ENCODE data around the gene PCNX2. TPM values are rescaled to one million over a fixed set of nuclear protein-coding genes. Genes with fewer than 3 reads are reported as not detected.

PCNX2 gene
- total RNA-seq, 1 donor from 2014 or later: 4.9 TPM

GRCh38 chr1:233079574-233079973, 216.0 kb downstream of the PCNX2 start:
- DNase-seq (ENCODE audit: low read depth, low spot score): no peak

GRCh38 chr1:233078396-233078795, 217.1 kb downstream of the PCNX2 start:
- DNase-seq (ENCODE audit: low read depth, low spot score): no peak

GRCh38 chr1:233075915-233076295, 219.6 kb downstream of the PCNX2 start:
- no peak for DNase-seq (ENCODE audit: low read depth, low spot score)

- DNase-seq (ENCODE audit: low read depth, low spot score): no peak
Observed at GRCh38 chr1:233066087-233066486, 229.4 kb downstream of the PCNX2 start.

- DNase-seq (ENCODE audit: low read depth, low spot score): no peak
Observed at GRCh38 chr1:233065685-233066084, 229.8 kb downstream of the PCNX2 start.

GRCh38 chr1:233064988-233065387, 230.5 kb downstream of the PCNX2 start:
- DNase-seq (ENCODE audit: low read depth, low spot score): no peak

- DNase-seq (ENCODE audit: low read depth, low spot score): no peak
Observed at GRCh38 chr1:233063462-233063861, 232.1 kb downstream of the PCNX2 start.

- DNase-seq (ENCODE audit: low read depth, low spot score): no peak
Observed at GRCh38 chr1:233061265-233061664, 234.3 kb downstream of the PCNX2 start.

- DNase-seq (ENCODE audit: low read depth, low spot score): no peak
Observed at GRCh38 chr1:233060461-233060994, 235.0 kb downstream of the PCNX2 start.

GRCh38 chr1:233057836-233058235, 237.7 kb downstream of the PCNX2 start:
- no peak for DNase-seq (ENCODE audit: low read depth, low spot score)

- DNase-seq (ENCODE audit: low read depth, low spot score): no peak
Observed at GRCh38 chr1:233055879-233056641, 239.5 kb downstream of the PCNX2 start.

GRCh38 chr1:233045588-233045987, 249.9 kb downstream of the PCNX2 start:
- DNase-seq (ENCODE audit: low read depth, low spot score): no peak

GRCh38 chr1:233042834-233043233, 252.7 kb downstream of the PCNX2 start:
- DNase-seq (ENCODE audit: low read depth, low spot score): no peak

- DNase-seq (ENCODE audit: low read depth, low spot score): no peak
Observed at GRCh38 chr1:233040494-233040893, 255.0 kb downstream of the PCNX2 start.

- DNase-seq (ENCODE audit: low read depth, low spot score): no peak
Observed at GRCh38 chr1:233038581-233038980, 256.9 kb downstream of the PCNX2 start.

- DNase-seq (ENCODE audit: low read depth, low spot score): no peak
Observed at GRCh38 chr1:233037843-233038242, 257.7 kb downstream of the PCNX2 start.

- DNase-seq (ENCODE audit: low read depth, low spot score): no peak
Observed at GRCh38 chr1:233034836-233035235, 260.7 kb downstream of the PCNX2 start.

- no peak for DNase-seq (ENCODE audit: low read depth, low spot score)
Observed at GRCh38 chr1:233033361-233033760, 262.2 kb downstream of the PCNX2 start.

- no peak for DNase-seq (ENCODE audit: low read depth, low spot score)
Observed at GRCh38 chr1:233032916-233033315, 262.6 kb downstream of the PCNX2 start.

- no peak for DNase-seq (ENCODE audit: low read depth, low spot score)
Observed at GRCh38 chr1:233031521-233031920, 264.0 kb downstream of the PCNX2 start.

GRCh38 chr1:233027046-233027445, 268.5 kb downstream of the PCNX2 start:
- DNase-seq (ENCODE audit: low read depth, low spot score): no peak

GRCh38 chr1:233025567-233025966, 270.0 kb downstream of the PCNX2 start:
- no peak for DNase-seq (ENCODE audit: low read depth, low spot score)

- no peak for DNase-seq (ENCODE audit: low read depth, low spot score)
Observed at GRCh38 chr1:233025157-233025556, 270.4 kb downstream of the PCNX2 start.
